Ovary (tissue), 9 donors: ENCODE measurements around the gene UBA3. TPM values are rescaled to one million over a fixed set of nuclear protein-coding genes. Genes with fewer than 3 reads are reported as not detected.

Experiments
- DNase-seq, 5 donors: peaks; one replicate each; pipeline ENCODE4 v3.0.0-alpha.2; 2019 to 2020
- H3K27ac ChIP-seq, 2 donors: fragments of 200-600 bp; one replicate each; pipeline versions ENCODE4 v1.5.1 to v1.8.0; 2019 to 2022
- H3K27me3 ChIP-seq: fragments of 200-600 bp; one replicate; pipeline ENCODE4 v1.8.0; 2022
- H3K36me3 ChIP-seq: fragments of 200-600 bp; sonication (generic); one replicate; pipeline ENCODE4 v1.5.1; 2019
- H3K4me1 ChIP-seq: one replicate; pipeline ENCODE4 v1.8.1; 2013; ENCODE audit warnings: mild to moderate bottlenecking, moderate library complexity; ENCODE audit not compliant: insufficient read depth
- H3K4me3 ChIP-seq: fragments of 200-600 bp; sonication (generic); one replicate; pipeline ENCODE4 v1.5.1; 2017
- H3K9me3 ChIP-seq, 2 donors: fragments of 200-600 bp in 1 of 2; sonication (generic) in 1 of 2; one replicate each; pipeline versions ENCODE4 v1.5.1 to v1.8.1; 2013 to 2019; ENCODE audit warnings: mild to moderate bottlenecking in 1 of 2, moderate library complexity in 1 of 2
- CTCF ChIP-seq, 3 donors: fragments of 450-650 bp in 2 of 3; fragments of 200-600 bp in 1 of 3; IDR thresholded peaks; one replicate each; pipeline versions ENCODE4 v1.5.1 to v1.8.0; 2016 to 2022; ENCODE audit warnings: antibody characterized with exemption in 3 of 3, mild to moderate bottlenecking in 1 of 3
- EP300 ChIP-seq: sonication (generic); formaldehyde crosslinking; IDR thresholded peaks from one replicate; pipeline ENCODE4 v1.6.1; 2017; ENCODE audit warnings: antibody characterized with exemption
- POLR2A ChIP-seq: fragments of 450-650 bp; IDR thresholded peaks from one replicate; pipeline ENCODE4 v1.6.1; 2017; ENCODE audit warnings: antibody characterized with exemption, mild to moderate bottlenecking, moderate library complexity
- WGBS, 3 donors: extraction: QIAGEN DNeasy Blood & Tissue Kit in 1 of 3; methylation state at CpG; one replicate each; pipeline versions ENCODE4 v1.1.5 to v1.1.7; 2013 to 2017; 5-methylcytosine and 5-hydroxymethylcytosine counted together
- intact Hi-C, 4 donors: fragments of 100-400 bp; cut with DNase I; formaldehyde crosslinking; loops; one replicate each; pipeline versions ENCODE4 v1.11.0 to v1.15.1; 2022 to 2023
- polyA plus RNA-seq, 2 donors: library from polyadenylated mRNA; stranded (reverse); fragments of 200-250 nt in 1 of 2; fragments of 350-450 nt in 1 of 2; fragmentation: Illumina TruSeq in 1 of 2; extraction: RNeasy Lipid Tissue Mini Kit (QIAGEN cat#74804) in 1 of 2; gene quantifications; one replicate each; pipeline ENCODE4 v1.2.3, GENCODE V29; 2013 to 2014
- total RNA-seq, 7 donors: library from RNA; depleted of rRNA in 2 of 7; stranded (reverse); fragments of >200 nt in 2 of 7; fragmentation: NEBNext Ultra II Directional in 3 of 7; extraction: Animal tissue kit (Norgen Biotek cat#: 25700) in 3 of 7; gene quantifications; one replicate each; pipeline versions ENCODE4 v1.1.0 to v1.2.4, GENCODE V29; 2016 to 2023
- donor health status: DM: no; HTN: no; CAD: no; lungs with moderate emphysema.
- donor health status: DM: no; HTN: no; CAD: no.
- donor health status: Bipolar disorder and iron deficiency.
- donor health status: DM: yes; HTN: yes; CAD: no.
- donor health status: DM: no; HTN: no; CAD: no.
- donor health status: DM: yes; HTN: yes; CAD: no.

UBA3 gene
- total and polyA plus RNA-seq, 9 donors: 34.7 to 54.9 (median 47.7) TPM

GRCh38 chr3:69099576-69099975 is 19.4 kb upstream of the UBA3 start:
- Histone ChIP-seq H3K27ac (no peak overlapping the region), H3K27me3 (no peaks in the 10 kb centered on the region), H3K4me3 (no peak overlapping the region), H3K9me3 (no peaks in the 10 kb centered on the region), H3K36me3 (no peaks in the 10 kb centered on the region), H3K4me1 (peaks cover 5% of the 10 kb centered on the region)
- intact Hi-C loops: no loop called here
- TF ChIP-seq CTCF (IDR thresholded peaks at IDR 0.05): no peak
- TF ChIP-seq POLR2A: no peak
- TF ChIP-seq EP300: no peak
- no peak for DNase-seq
- 86 to 94% (median 91%) methylated on average over 4 of the region's 4 CpGs for WGBS, 3 donors

GRCh38 chr3:69097407-69098086 is 17.4 kb upstream of the UBA3 start:
- peaks cover 10% of the 10 kb centered on the region for H3K4me1 ChIP-seq
- H3K27ac ChIP-seq: no peak overlapping the region
- no peaks in the 10 kb centered on the region for H3K36me3 ChIP-seq
- no peak overlapping the region for H3K4me3 ChIP-seq
- intact Hi-C loops: no loop called here
- TF ChIP-seq POLR2A: no peak
- no peak for TF ChIP-seq CTCF (IDR thresholded peaks at IDR 0.05)
- H3K27me3 ChIP-seq: no peaks in the 10 kb centered on the region
- DNase-seq: no peak
- 96 to 97% (median 96%) methylated on average over 9 of the region's 9 CpGs for WGBS, 3 donors
- H3K9me3 ChIP-seq: no peaks in the 10 kb centered on the region

- TF ChIP-seq CTCF (IDR thresholded peaks at IDR 0.05): no peak
- no peak for TF ChIP-seq POLR2A
- TF ChIP-seq EP300: no peak
- Histone ChIP-seq H3K4me1 (peaks cover 8% of the 10 kb centered on the region), H3K4me3 (no peak overlapping the region), H3K27ac (no peak overlapping the region), H3K27me3 (no peaks in the 10 kb centered on the region), H3K36me3 (no peaks in the 10 kb centered on the region), H3K9me3 (no peaks in the 10 kb centered on the region)
- intact Hi-C loops: no loop called here
- DNase-seq: no peak
- WGBS, 3 donors: 92 to 98% (median 96%) methylated on average over 3 to 5 of the region's 5 CpGs
These were observed 16.1 kb upstream of the UBA3 start for GRCh38 chr3:69096299-69096698.

- H3K9me3 ChIP-seq: no peaks in the 10 kb centered on the region
- no peaks in the 10 kb centered on the region for H3K27me3 ChIP-seq
- H3K36me3 ChIP-seq: no peaks in the 10 kb centered on the region
- no peak overlapping the region for H3K27ac ChIP-seq
- 74 to 79% (median 78%) methylated on average over 5 of the region's 5 CpGs for WGBS, 3 donors
- TF ChIP-seq EP300 (no peak), POLR2A (no peak), CTCF (IDR thresholded peaks at IDR 0.05) (no peak)
- H3K4me3 ChIP-seq: no peak overlapping the region
- peaks cover 8% of the 10 kb centered on the region for H3K4me1 ChIP-seq
- intact Hi-C loops: no loop called here
- DNase-seq: no peak
These were observed 15.5 kb upstream of the UBA3 start for GRCh38 chr3:69095636-69096035.
